HTR-8/SVneo (cell line): ENCODE measurements around the gene HPS5.

Experiments used
- DNase-seq: peaks from one replicate; pipeline ENCODE4 v3.0.0; 2011; ENCODE audit warnings: low spot score, mixed read lengths; ENCODE audit not compliant: insufficient read length
- FAIRE-seq: peaks from 2 replicates; lab custom pipeline; 2011; peaks lifted over from hg19 to GRCh38; lab: Jason Lieb, UNC

HPS5 gene

GRCh38 chr11:18243783-18244362 lies 78.1 kb downstream of the HPS5 start:
- no peak for FAIRE-seq
- peak; percentile 62 for DNase-seq

- FAIRE-seq = no peak
- DNase-seq = no peak
These were observed 82.3 kb downstream of the HPS5 start for GRCh38 chr11:18239655-18240054.

- FAIRE-seq (no peak), DNase-seq (no peak)
These were observed 85.1 kb downstream of the HPS5 start, which contains the start of gene SAA4 for GRCh38 chr11:18236664-18237356. Gene SAA4 (minus strand): TSS chr11:18236802. CDS start chr11:18235926, 876 bp downstream.

GRCh38 chr11:18235394-18236334 lies 86.3 kb downstream of the HPS5 start:
- no peak for DNase-seq
- no peak for FAIRE-seq

GRCh38 chr11:18233912-18234311 lies 88.0 kb downstream of the HPS5 start:
- DNase-seq = no peak
- no peak for FAIRE-seq

- FAIRE-seq (no peak), DNase-seq (no peak)
These were observed 91.1 kb downstream of the HPS5 start for GRCh38 chr11:18230859-18231258.

GRCh38 chr11:18229501-18229900 lies 92.4 kb downstream of the HPS5 start:
- no peak for FAIRE-seq
- no peak for DNase-seq
